CD14-positive monocyte (primary cell): ENCODE data around the gene MAMLD1. TPM values are rescaled to one million over a fixed set of nuclear protein-coding genes. Genes with fewer than 3 reads are reported as not detected.

Source experiments
- DNase-seq, 3 donors: peaks; one replicate each; pipeline ENCODE4 v3.0.0-alpha.2; 2011 to 2022
- H2AFZ ChIP-seq: 2 replicates; pipeline ENCODE4 v1.6.0; 2012; ENCODE audit warnings: mild to moderate bottlenecking, low read depth, low read length, inconsistent platforms; ENCODE audit not compliant: insufficient read depth, poor library complexity, severe bottlenecking
- H3K27ac ChIP-seq, 2 donors: 1 replicate in 1 of 2; 2 replicates in 1 of 2; pipeline ENCODE4 v1.5.1; 2012 to 2013; ENCODE audit warnings: low read length in 2 of 2, control low read depth in 1 of 2, inconsistent platforms in 1 of 2, low read depth in 1 of 2, mild to moderate bottlenecking in 1 of 2
- H3K27me3 ChIP-seq, 2 donors: one replicate each; pipeline versions ENCODE4 v1.6.0 to v1.6.1; 2011 to 2013; ENCODE audit warnings: low read length in 2 of 2; ENCODE audit not compliant: control insufficient read depth in 2 of 2, insufficient read depth in 2 of 2
- H3K36me3 ChIP-seq, 2 donors: replicated peaks in 1 of 2; 1 replicate in 1 of 2; 2 replicates in 1 of 2; pipeline versions ENCODE4 v1.5.1 to v1.6.1; 2012 to 2013; ENCODE audit warnings: low read length in 2 of 2, control low read depth in 1 of 2, inconsistent platforms in 1 of 2, mild to moderate bottlenecking in 1 of 2; ENCODE audit not compliant: insufficient read depth in 2 of 2, control insufficient read depth in 1 of 2
- H3K4me1 ChIP-seq, 2 donors: 1 replicate in 1 of 2; 2 replicates in 1 of 2; pipeline versions ENCODE4 v1.5.1 to v1.6.1; 2012 to 2013; ENCODE audit warnings: low read length in 2 of 2, control low read depth in 1 of 2, inconsistent platforms in 1 of 2, mild to moderate bottlenecking in 1 of 2, moderate library complexity in 1 of 2; ENCODE audit not compliant: insufficient read depth in 2 of 2, control insufficient read depth in 1 of 2
- H3K4me2 ChIP-seq: replicated peaks from 2 replicates; pipeline ENCODE3; 2012; ENCODE audit warnings: low read length, moderate library complexity, mild to moderate bottlenecking; ENCODE audit not compliant: poor library complexity, severe bottlenecking; ENCODE audit errors: extremely low read depth
- H3K4me3 ChIP-seq, 3 experiments: fragments of 200-600 bp in 1 of 3; sonication (generic) in 1 of 3; replicated peaks in 1 of 3; 1 replicate in 2 of 3; 2 replicates in 1 of 3; pipeline ENCODE4 v1.5.1; 2011 to 2013; ENCODE audit warnings: low read length in 3 of 3, mild to moderate bottlenecking in 3 of 3, control low read depth in 2 of 3, low read depth in 2 of 3, inconsistent platforms in 1 of 3, moderate library complexity in 1 of 3
- H3K79me2 ChIP-seq: 2 replicates; pipeline ENCODE4 v1.6.0; 2012; ENCODE audit warnings: mild to moderate bottlenecking, control low read depth, inconsistent platforms, low read length, moderate library complexity; ENCODE audit not compliant: insufficient read depth
- H3K9ac ChIP-seq: 2 replicates; pipeline ENCODE4 v1.6.0; 2017; ENCODE audit warnings: low read length, mild to moderate bottlenecking; ENCODE audit not compliant: insufficient read depth, poor library complexity, severe bottlenecking
- H3K9me3 ChIP-seq, 2 donors: replicated peaks in 1 of 2; 1 replicate in 1 of 2; 2 replicates in 1 of 2; pipeline versions ENCODE4 v1.5.1 to v1.6.1; 2012 to 2013; ENCODE audit warnings: low read length in 2 of 2, control low read depth in 1 of 2; ENCODE audit not compliant: control insufficient read depth in 1 of 2, insufficient read depth in 1 of 2
- H4K20me1 ChIP-seq: 2 replicates; pipeline ENCODE4 v1.6.0; 2012; ENCODE audit warnings: mild to moderate bottlenecking, low read length, control low read depth, moderate library complexity; ENCODE audit not compliant: insufficient read depth
- H3K27ac Mint-ChIP-seq, 7 donors: one replicate each; pipeline ENCODE4 v1.8.0; 2020; ENCODE audit warnings: mild to moderate bottlenecking in 7 of 7, mixed read lengths in 7 of 7, moderate library complexity in 6 of 7, inconsistent platforms in 2 of 7
- H3K27me3 Mint-ChIP-seq, 3 donors: one replicate each; pipeline ENCODE4 v1.8.0; 2021 to 2022; ENCODE audit warnings: low read depth in 3 of 3, mild to moderate bottlenecking in 3 of 3, mixed read lengths in 3 of 3, moderate library complexity in 3 of 3, inconsistent platforms in 1 of 3
- H3K36me3 Mint-ChIP-seq, 2 donors: one replicate each; pipeline ENCODE4 v1.8.0; 2020; ENCODE audit warnings: mixed read lengths in 2 of 2, inconsistent platforms in 1 of 2, mild to moderate bottlenecking in 1 of 2
- H3K4me1 Mint-ChIP-seq: one replicate; pipeline ENCODE4 v1.8.0; 2020; ENCODE audit warnings: mild to moderate bottlenecking, mixed read lengths
- H3K4me3 Mint-ChIP-seq, 2 donors: one replicate each; pipeline ENCODE4 v1.8.0; 2020; ENCODE audit warnings: mild to moderate bottlenecking in 2 of 2, mixed read lengths in 2 of 2, moderate library complexity in 1 of 2
- H3K9me3 Mint-ChIP-seq, 7 donors: one replicate each; pipeline ENCODE4 v1.8.0; 2020 to 2022; ENCODE audit warnings: mixed read lengths in 7 of 7, mild to moderate bottlenecking in 6 of 7, moderate library complexity in 6 of 7, inconsistent platforms in 2 of 7
- CTCF ChIP-seq: fragments of 200-600 bp; IDR thresholded peaks from one replicate; pipeline ENCODE4 v1.8.0; 2022; ENCODE audit warnings: antibody characterized with exemption, mild to moderate bottlenecking
- WGBS: methylation state at CpG from one replicate; pipeline ENCODE4 v1.1.5; 2013; ENCODE audit warnings: missing lambda C conversion rate; ENCODE audit not compliant: insufficient coverage; 5-methylcytosine and 5-hydroxymethylcytosine counted together
- intact Hi-C, 2 donors: fragments of 100-400 bp; cut with micrococcal nuclease; formaldehyde crosslinking; loops; one replicate each; pipeline versions ENCODE4 v1.15.0 to v1.15.1; 2023
- polyA plus RNA-seq, 3 donors: library from polyadenylated mRNA; depleted of rRNA in 1 of 3; unstranded in 2 of 3; stranded (reverse) in 1 of 3; fragments of 300-500 nt in 2 of 3; fragments of >200 nt in 1 of 3; fragmentation: Illumina TruSeq in 2 of 3; gene quantifications; 1 replicate in 2 of 3; 2 replicates in 1 of 3; pipeline ENCODE4 v1.2.3, GENCODE V29; 2012 to 2021

Gene MAMLD1
- polyA plus RNA-seq, 3 donors: not detected

- Mint-ChIP-seq H3K9me3 (peaks cover 0 to 2% (median 0%) of the 10 kb centered on the region in 7 donors), H3K36me3 (no peaks in the 10 kb centered on the region), H3K27me3 (peaks cover 0 to 4% (median 0%) of the 10 kb centered on the region in 3 donors), H3K4me1 (peaks cover 19% of the 10 kb centered on the region), H3K27ac (no peak overlapping the region), H3K4me3 (no peak overlapping the region)
- no peak overlapping the region for H3K9ac ChIP-seq
- DNase-seq: peak in 1 of 3 donors; percentile 5
- no CpG with 5 or more reads among the region's 2 CpGs for WGBS
- no peaks in the 10 kb centered on the region for H3K9me3 ChIP-seq
- H3K4me3 ChIP-seq: no peak overlapping the region
- intact Hi-C loops: loop anchor here in 1 of 2 donors (10.0 kb wide), 1 partner anchor 111 kb away; the partner anchor contains the start of gene MAMLD1
- H3K36me3 ChIP-seq: no peaks in the 10 kb centered on the region
- H3K79me2 ChIP-seq: no peaks in the 10 kb centered on the region
- H2AFZ ChIP-seq: no peak overlapping the region
- H3K27me3 ChIP-seq: no peaks in the 10 kb centered on the region
- no peak overlapping the region for H3K4me2 ChIP-seq
- no peak overlapping the region for H3K27ac ChIP-seq
- H3K4me1 ChIP-seq: peaks cover 7 to 11% of the 10 kb centered on the region in 2 donors
- TF ChIP-seq CTCF: no peak
- no peaks in the 10 kb centered on the region for H4K20me1 ChIP-seq
Measured at GRCh38 chrX:150475461-150475860, 112.3 kb downstream of the MAMLD1 start.

GRCh38 chrX:150476164-150476699 lies 113.1 kb downstream of the MAMLD1 start:
- no peak overlapping the region for H3K27ac Mint-ChIP-seq
- no peaks in the 10 kb centered on the region for H3K36me3 ChIP-seq
- peaks cover 0 to 4% (median 0%) of the 10 kb centered on the region in 3 donors for H3K27me3 Mint-ChIP-seq
- H3K9me3 ChIP-seq: no peaks in the 10 kb centered on the region
- no peaks in the 10 kb centered on the region for H4K20me1 ChIP-seq
- H3K4me3 ChIP-seq: no peak overlapping the region
- no peaks in the 10 kb centered on the region for H3K36me3 Mint-ChIP-seq
- no peaks in the 10 kb centered on the region for H3K9me3 Mint-ChIP-seq
- no peak overlapping the region for H3K4me3 Mint-ChIP-seq
- H3K27ac ChIP-seq: no peak overlapping the region
- no peak for TF ChIP-seq CTCF
- WGBS: 100% methylated on average over 1 of the region's 6 CpGs
- peaks cover 7 to 11% of the 10 kb centered on the region in 2 donors for H3K4me1 ChIP-seq
- H3K4me1 Mint-ChIP-seq: peaks cover 19% of the 10 kb centered on the region
- no peak overlapping the region for H2AFZ ChIP-seq
- intact Hi-C loops: loop anchor here in 1 of 2 donors (10.0 kb wide), 1 partner anchor 111 kb away; the partner anchor contains the start of gene MAMLD1
- DNase-seq: no peak
- no peaks in the 10 kb centered on the region for H3K27me3 ChIP-seq
- no peaks in the 10 kb centered on the region for H3K79me2 ChIP-seq
- no peak overlapping the region for H3K4me2 ChIP-seq
- no peak overlapping the region for H3K9ac ChIP-seq
